GM12878 (cell line): ENCODE measurements around the gene CD34. TPM values are rescaled to one million over a fixed set of nuclear protein-coding genes. Genes with fewer than 3 reads are reported as not detected.

Source experiments
- ATAC-seq: fragments of 200-7000 bp; cut with Tn5 transposase; 3 replicates; pipeline ENCODE4 v1.9.1; 2020; ENCODE audit warnings: mild to moderate bottlenecking, moderate library complexity
- BruUV-seq: library from RNA; stranded (reverse); fragments of 400-500 nt; replicated peaks from 2 replicates; lab custom pipeline; 2021; lab: Mats Ljungman, UMichigan
- CTCF ChIA-PET: fragments of 300-600 bp; sonication (Branson Sonifier 250); formaldehyde crosslinking; extraction: SDS; loops from one replicate; lab custom pipeline; 2021; ENCODE audit warnings: inconsistent platforms; lab: Yijun Ruan, JAX
- POLR2A ChIA-PET: fragments of 350-600 bp; formaldehyde crosslinking; extraction: SDS; loops from one replicate; lab custom pipeline; 2021; ENCODE audit warnings: inconsistent platforms; lab: Charles Lee
- RAD21 ChIA-PET: fragments of 300-600 bp; sonication (Branson Sonifier 250); formaldehyde crosslinking; loops from one replicate; lab custom pipeline; 2023; ENCODE audit warnings: antibody characterized with exemption; ENCODE audit not compliant: unreplicated experiment; lab: Charles Lee
- SMC1A ChIA-PET: fragments of 300-600 bp; sonication (Branson Sonifier 250); formaldehyde crosslinking; loops from one replicate; lab custom pipeline; 2023; ENCODE audit not compliant: unreplicated experiment, uncharacterized antibody; lab: Charles Lee
- DNase-seq: peaks from one replicate; pipeline ENCODE4 v3.0.0-alpha.2; 2011; ENCODE audit warnings: low read depth, low spot score
- FAIRE-seq: peaks from 3 replicates; lab custom pipeline; 2011; peaks lifted over from hg19 to GRCh38; lab: Jason Lieb, UNC
- H2AFZ ChIP-seq: 2 replicates; pipeline ENCODE4 v1.6.0; 2011; ENCODE audit warnings: low read depth, low read length, control low read depth; ENCODE audit not compliant: control insufficient read depth
- H3K27ac ChIP-seq: 2 replicates; pipeline ENCODE4 v1.5.1; 2011; ENCODE audit warnings: control low read depth; ENCODE audit not compliant: control insufficient read depth, insufficient read depth
- H3K27me3 ChIP-seq, 2 experiments: replicated peaks in 1 of 2; 2 replicates each; pipeline versions ENCODE4 v1.6.0 to v1.6.1; 2011; ENCODE audit warnings: low read length in 1 of 2; ENCODE audit not compliant: control insufficient read depth in 2 of 2, insufficient read depth in 2 of 2
- H3K36me3 ChIP-seq, 2 experiments: 2 replicates each; pipeline ENCODE4 v1.5.1; 2011; ENCODE audit warnings: low read length in 1 of 2; ENCODE audit not compliant: control insufficient read depth in 2 of 2, insufficient read depth in 2 of 2
- H3K4me1 ChIP-seq: 2 replicates; pipeline ENCODE4 v1.6.1; 2011; ENCODE audit warnings: mild to moderate bottlenecking, low read length, moderate library complexity, mixed read lengths; ENCODE audit not compliant: control insufficient read depth, insufficient read depth
- H3K4me2 ChIP-seq: 2 replicates; pipeline ENCODE4 v1.6.0; 2011; ENCODE audit warnings: control low read depth; ENCODE audit not compliant: control insufficient read depth, insufficient read depth
- H3K4me3 ChIP-seq: fragments of 200-600 bp; sonication (generic); 2 replicates; pipeline ENCODE4 v1.5.1; 2016
- H3K79me2 ChIP-seq: 2 replicates; pipeline ENCODE4 v1.6.0; 2011; ENCODE audit warnings: low read length; ENCODE audit not compliant: control insufficient read depth, insufficient read depth
- H3K9ac ChIP-seq: 2 replicates; pipeline ENCODE4 v1.8.0; 2011; ENCODE audit warnings: low read length, control low read depth, mixed read lengths; ENCODE audit not compliant: control insufficient read depth, insufficient read depth
- H3K9me3 ChIP-seq: replicated peaks from 3 replicates; pipeline ENCODE4 v1.5.1; 2011; ENCODE audit warnings: mild to moderate bottlenecking, low read length; ENCODE audit not compliant: control insufficient read depth, insufficient read depth
- H4K20me1 ChIP-seq: 2 replicates; pipeline ENCODE4 v1.6.0; 2011; ENCODE audit not compliant: control insufficient read depth, insufficient read depth
- CEBPB ChIP-seq, 2 experiments: fragments of 150-350 bp in 1 of 2; IDR thresholded peaks; 2 replicates each; pipeline ENCODE4 v1.6.1; 2012 to 2014; ENCODE audit warnings: low read depth in 2 of 2, low read length in 2 of 2, borderline replicate concordance in 1 of 2, inconsistent platforms in 1 of 2
- CEBPZ ChIP-seq: fragments of 150-350 bp; IDR thresholded peaks from 2 replicates; pipeline ENCODE4 v1.6.1; 2016; ENCODE audit warnings: low read depth, low read length
- CHD4 ChIP-seq: fragments of 200-600 bp; sonication (generic); IDR thresholded peaks from 2 replicates; pipeline ENCODE4 v1.6.1; 2016; ENCODE audit warnings: mild to moderate bottlenecking
- HDGF ChIP-seq: fragments of 450-650 bp; IDR thresholded peaks from 2 replicates; pipeline ENCODE4 v1.6.1; 2016; ENCODE audit warnings: antibody characterized with exemption
- IRF3 ChIP-seq: fragments of 450-650 bp; IDR thresholded peaks from 2 replicates; pipeline ENCODE4 v1.6.1; 2014; ENCODE audit warnings: mild to moderate bottlenecking
- LARP7 ChIP-seq: fragments of 450-650 bp; IDR thresholded peaks from 2 replicates; pipeline ENCODE4 v1.6.1; 2017; ENCODE audit warnings: mild to moderate bottlenecking
- MXI1 ChIP-seq: fragments of 150-350 bp; IDR thresholded peaks from 2 replicates; pipeline ENCODE4 v1.6.1; 2011; ENCODE audit warnings: low read depth, mild to moderate bottlenecking, inconsistent platforms, low read length, improper control_type of control experiment
- NFYB ChIP-seq: IDR thresholded peaks from 2 replicates; pipeline ENCODE4 v1.6.1; 2011; ENCODE audit warnings: low read depth, mild to moderate bottlenecking, low read length, improper control_type of control experiment, moderate library complexity; ENCODE audit not compliant: insufficient read depth
- POLR2AphosphoS2 ChIP-seq: IDR thresholded peaks from 2 replicates; pipeline ENCODE4 v1.6.1; 2011; ENCODE audit warnings: low read depth, mild to moderate bottlenecking, low read length, improper control_type of control experiment, moderate library complexity
- SMARCA5 ChIP-seq: fragments of 450-650 bp; IDR thresholded peaks from 2 replicates; pipeline ENCODE4 v1.6.1; 2017; ENCODE audit warnings: mild to moderate bottlenecking
- TCF12 ChIP-seq: IDR thresholded peaks from 2 replicates; pipeline ENCODE4 v1.6.1; 2011; ENCODE audit warnings: low read depth, mild to moderate bottlenecking, low read length
- ZNF24 ChIP-seq: fragments of 450-650 bp; IDR thresholded peaks from 2 replicates; pipeline ENCODE4 v1.6.1; 2017; ENCODE audit warnings: antibody characterized with exemption, mild to moderate bottlenecking
- ZNF592 ChIP-seq: fragments of 450-650 bp; IDR thresholded peaks from 2 replicates; pipeline ENCODE4 v1.6.1; 2017; ENCODE audit warnings: mild to moderate bottlenecking, moderate library complexity
- WGBS: methylation state at CpG from one replicate; pipeline ENCODE4 v1.1.6; 2016; ENCODE audit warnings: low lambda C conversion rate; ENCODE audit not compliant: insufficient replicate concordance, insufficient coverage; ENCODE audit errors: missing lambda C conversion rate; 5-methylcytosine and 5-hydroxymethylcytosine counted together
- in situ Hi-C: fragments of 300-500 bp; cut with MboI; formaldehyde crosslinking; loops from 9 replicates; pipeline ENCODE4 v1.14.3; 2018; ENCODE audit warnings: mixed read lengths
- intact Hi-C: fragments of 100-400 bp; cut with micrococcal nuclease; formaldehyde crosslinking; loops from one replicate; pipeline ENCODE4 v1.14.2; 2022; ENCODE audit not compliant: unreplicated experiment
- polyA plus RNA-seq, 11 experiments: library from polyadenylated mRNA; depleted of rRNA in 4 of 11; unstranded in 6 of 11; stranded (reverse) in 5 of 11; fragments of >200 nt; fragmentation: Nextera tagmentation in 4 of 11; fragmentation: Illumina TruSeq in 1 of 11; extraction: Ambion mirVana in 4 of 11; extraction: Trizol in 1 of 11; gene quantifications; 1 replicate in 1 of 11; 2 replicates in 10 of 11; pipeline versions ENCODE4 v1.2.1 to v1.2.3, GENCODE V29; 2011 to 2016; ENCODE audit warnings: inconsistent platforms in 2 of 11, missing spikeins in 2 of 11, low read depth in 1 of 11
- total RNA-seq, 4 experiments: library from RNA; depleted of rRNA in 3 of 4; stranded (reverse); fragments of >200 nt in 3 of 4; fragmentation: Illumina TruSeq in 1 of 4; extraction: Trizol in 1 of 4; gene quantifications; 2 replicates each; pipeline versions ENCODE4 v1.2.1 to v1.2.3, GENCODE V29; 2013 to 2021

The CD34 gene
- total and polyA plus RNA-seq, 10 of the 15 experiments (the other 5 are each of a cell fraction or from before 2014, with no cell fraction given): under 0.01 to 0.08 (median 0.02) TPM; not detected in 6

- Histone ChIP-seq H3K36me3 (no peaks in the 10 kb centered on the region), H3K9me3 (no peaks in the 10 kb centered on the region), H3K79me2 (peaks cover 17% of the 10 kb centered on the region), H2AFZ (no peak overlapping the region), H3K9ac (no peak overlapping the region), H3K27me3 (no peaks in the 10 kb centered on the region), H3K4me2 (no peak overlapping the region), H4K20me1 (no peaks in the 10 kb centered on the region), H3K27ac (no peak overlapping the region), H3K4me3 (no peak overlapping the region), H3K4me1 (peaks cover 39% of the 10 kb centered on the region)
- no peak for ATAC-seq
- POLR2A ChIA-PET: interaction anchor here (0.6 to 22.9 kb wide), 2 partner anchors 45 to 318 kb away, joined by 4 to 620 read pairs; no protein-coding TSS in a partner anchor
- CTCF ChIA-PET: interaction anchor here (0.6 to 17.7 kb wide), 5 partner anchors 7 to 494 kb away, joined by 3 to 821 read pairs (median 52); no protein-coding TSS in a partner anchor
- WGBS: 86% methylated on average over 6 of the region's 6 CpGs
- no peak for DNase-seq
- in situ Hi-C loops: no loop called here
- BruUV-seq: no TSS peak
- intact Hi-C loops: no loop called here
- FAIRE-seq: no peak
- RAD21 ChIA-PET: interaction anchor here (6.9 to 16.7 kb wide), 2 partner anchors 13 to 40 kb away, joined by 70 to 265 read pairs; no protein-coding TSS in a partner anchor
- SMC1A ChIA-PET: interaction anchor here (1.3 to 21.3 kb wide), 6 partner anchors 8 to 94 kb away, joined by 4 to 444 read pairs (median 74); no protein-coding TSS in a partner anchor
- TF ChIP-seq MXI1 (no peak), CEBPZ (no peak), CHD4 (no peak), TCF12 (no peak), HDGF (no peak), ZNF592 (no peak), CEBPB (IDR thresholded peaks at IDR 0.05; ENCODE audit: borderline replicate concordance in 1 of 2, low read depth in 2 of 2, low read length in 2 of 2) (no peak), NFYB (no peak), SMARCA5 (no peak), ZNF24 (no peak), IRF3 (no peak), POLR2AphosphoS2 (no peak), LARP7 (no peak)
Measured at GRCh38 chr1:207871117-207871649, 39.7 kb downstream of the CD34 start.
